Stimulated activated CD8-positive, alpha-beta memory T cell treated with anti-CD3 and anti-CD28 coated beads, Interleukin-4, amount 100 ng/mL, for 4 hours (primary cell): ENCODE data around the gene RHOH.

Source experiments
- DNase-seq, 2 donors: peaks; one replicate each; pipeline ENCODE4 v3.0.0-alpha.2; 2020; ENCODE audit warnings: low read depth in 2 of 2, low spot score in 1 of 2

The RHOH gene

DNA sequence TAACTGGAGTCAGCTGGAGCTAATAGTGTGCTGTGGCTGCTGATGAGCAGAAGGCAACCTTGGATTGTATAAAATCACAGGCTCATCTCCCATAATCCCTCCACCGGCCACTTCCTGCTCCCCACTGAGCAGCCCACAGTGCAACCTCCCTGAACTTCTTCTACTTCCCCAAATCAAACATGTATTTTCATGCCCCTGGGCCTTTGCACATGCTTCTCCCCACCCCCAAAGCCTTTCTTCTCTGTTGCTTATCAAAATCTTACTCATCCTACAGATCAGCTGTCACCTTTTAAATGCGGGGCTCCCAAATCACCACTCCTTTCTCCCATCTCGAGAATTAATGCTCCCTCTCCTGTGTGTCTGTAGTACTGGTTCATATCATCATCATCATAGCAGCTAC, 35.8 kb downstream of the RHOH start:
- no peak for DNase-seq

- DNase-seq, result no peak
Measured at GRCh38 chr4:40233227-40233626, 36.4 kb downstream of the RHOH start.

GRCh38 chr4:40234519-40235039, 37.7 kb downstream of the RHOH start:
- DNase-seq, result no peak

GRCh38 chr4:40238008-40238699, 41.3 kb downstream of the RHOH start:
- no peak for DNase-seq

- peak; percentile 52 to 67 for DNase-seq
Measured at GRCh38 chr4:40238700-40239548, 42.1 kb downstream of the RHOH start.

GRCh38 chr4:40240040-40240653, 43.3 kb downstream of the RHOH start:
- DNase-seq, result no peak

DNA sequence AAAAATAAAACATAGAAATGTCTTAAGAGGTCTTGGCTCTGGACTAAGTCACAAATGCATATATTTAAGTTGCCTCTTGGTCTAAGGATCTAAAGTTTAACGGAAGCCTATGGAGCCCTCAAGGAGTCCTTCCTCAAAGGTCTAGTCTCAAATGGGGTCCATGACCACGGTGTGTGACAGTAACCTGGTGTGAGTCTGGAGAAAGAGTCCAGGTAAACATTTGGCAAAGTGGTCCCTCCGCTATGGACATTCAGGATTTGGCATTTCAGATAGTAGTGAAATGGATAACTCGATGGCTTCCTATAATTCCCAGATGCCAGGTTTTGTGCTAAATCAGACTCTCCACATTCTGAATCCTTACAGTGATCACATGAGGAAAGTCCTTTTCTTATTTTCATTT, 44.2 kb downstream of the RHOH start:
- DNase-seq, result no peak

DNA sequence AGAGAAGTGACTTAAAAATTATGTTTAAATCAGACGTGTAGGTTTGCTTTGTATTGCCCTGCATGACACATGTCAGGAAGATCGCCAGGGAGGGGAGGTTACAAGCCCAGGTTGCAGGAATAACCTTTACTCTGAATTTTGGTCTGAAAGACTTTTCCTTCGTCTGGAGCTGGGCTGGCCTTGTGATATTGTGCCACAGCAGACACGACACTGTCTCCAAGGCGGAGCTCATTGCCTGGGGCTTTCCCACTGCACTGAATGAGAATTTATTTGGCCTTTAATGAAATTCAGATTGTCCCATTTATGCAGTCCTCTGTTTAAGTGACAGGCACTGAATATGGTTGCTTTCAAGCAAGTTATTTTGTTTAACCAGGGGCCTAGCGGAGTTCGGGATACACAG, 45.1 kb downstream of the RHOH start:
- no peak for DNase-seq

GRCh38 chr4:40243386-40243948, 46.6 kb downstream of the RHOH start:
- no peak for DNase-seq

- DNase-seq, result no peak
Measured at GRCh38 chr4:40244606-40245005, 47.8 kb downstream of the RHOH start.

GRCh38 chr4:40245550-40245949, 48.7 kb downstream of the RHOH start:
- DNase-seq, result no peak

GRCh38 chr4:40246011-40246900, 49.4 kb downstream of the RHOH start:
- no peak for DNase-seq

DNA sequence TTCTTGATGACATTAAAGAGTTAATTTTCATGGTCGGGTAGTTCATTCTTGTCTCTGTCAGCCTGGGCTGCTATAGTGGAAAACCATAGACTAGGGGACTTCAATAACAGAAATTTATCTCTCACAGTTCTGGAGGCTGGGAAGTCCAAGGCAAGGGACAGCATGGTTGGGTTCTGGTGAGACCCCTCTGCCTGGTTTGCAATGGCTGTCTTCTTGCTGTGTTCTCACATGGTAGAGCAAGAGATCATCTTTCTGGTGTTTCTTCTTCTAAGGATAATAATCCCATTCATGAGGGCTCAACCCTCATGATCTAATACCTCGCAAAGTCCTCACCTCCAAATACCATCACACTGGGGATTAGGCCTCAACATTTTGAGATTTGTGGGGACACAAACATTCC, 50.1 kb downstream of the RHOH start:
- no peak for DNase-seq

DNA sequence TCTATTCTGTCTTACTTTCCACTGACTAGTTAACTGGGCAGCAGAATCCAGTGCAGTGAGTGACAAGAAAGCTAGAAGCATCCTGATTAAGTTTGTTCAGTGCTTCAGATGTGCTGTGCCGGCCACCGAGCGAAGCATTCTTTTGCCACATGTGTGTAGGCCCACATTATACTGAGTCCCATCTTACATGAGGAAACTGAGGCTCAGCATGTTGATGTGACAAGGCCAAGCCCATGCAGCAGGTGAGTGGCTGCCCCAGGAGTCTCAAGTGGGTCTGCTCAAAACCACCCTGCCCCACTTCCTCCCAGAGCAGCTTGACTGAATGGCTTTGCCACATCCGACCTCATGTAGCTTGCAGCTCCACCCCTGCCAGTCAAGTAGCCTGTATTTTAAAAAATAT, 50.5 kb downstream of the RHOH start:
- DNase-seq, result no peak

DNA sequence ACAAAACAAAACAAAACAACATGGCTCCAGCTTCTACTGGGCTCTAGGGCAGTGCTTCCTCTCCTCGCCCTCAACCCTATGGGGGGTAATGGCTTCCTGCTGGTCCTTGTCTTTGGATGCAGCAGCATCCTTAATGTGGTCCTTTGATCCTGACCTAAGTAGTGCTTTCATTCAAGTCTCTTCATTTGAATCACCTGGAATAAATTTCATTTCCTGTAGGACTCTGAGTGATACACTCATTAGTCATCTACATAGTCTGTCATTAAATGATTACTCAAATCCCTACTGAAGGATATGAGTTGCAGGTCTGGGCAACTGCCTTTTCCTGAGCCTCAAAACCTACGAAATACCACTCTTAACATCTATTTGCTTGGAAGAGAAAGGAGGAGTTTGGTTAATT, 54.5 kb downstream of the RHOH start:
- DNase-seq, result no peak

GRCh38 chr4:40253906-40254305, 57.1 kb downstream of the RHOH start:
- DNase-seq, result no peak

DNA sequence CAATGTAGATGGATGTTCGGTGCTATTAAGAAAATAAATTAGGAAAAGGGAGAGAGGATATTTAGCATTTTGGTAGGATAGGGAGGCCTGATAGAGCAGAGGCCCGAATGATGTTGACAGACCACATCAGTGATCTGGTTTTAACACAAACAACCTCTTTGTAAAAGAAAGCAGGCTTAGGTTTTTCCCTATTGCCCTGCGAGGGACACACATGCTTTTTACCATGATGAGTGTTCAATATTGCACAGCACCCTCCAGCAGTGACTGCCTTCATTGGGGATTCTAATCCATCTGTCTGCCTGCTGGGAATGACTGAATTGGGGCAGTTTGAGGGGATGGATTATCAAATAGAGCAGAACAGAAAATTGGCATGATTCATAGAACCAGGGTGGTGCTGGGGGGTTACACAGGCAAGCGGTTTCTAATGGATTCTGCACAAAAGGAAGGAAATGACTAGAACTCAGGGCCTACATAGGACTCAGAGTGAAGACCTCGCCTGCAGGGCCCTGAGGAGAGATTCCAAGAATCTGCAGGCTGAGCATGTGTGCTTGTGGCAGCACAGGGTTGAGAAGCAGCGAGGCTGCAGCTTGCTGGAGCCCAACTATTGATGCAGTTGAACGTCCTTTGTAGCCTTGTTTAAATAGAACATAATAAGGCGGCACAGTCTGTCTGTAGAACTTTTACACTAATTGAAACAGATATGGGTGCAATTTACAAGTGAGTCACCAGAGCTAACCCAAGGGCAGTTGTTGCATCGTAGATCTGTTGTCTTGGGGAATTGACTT, 58.0 kb downstream of the RHOH start:
- DNase-seq, result no peak

GRCh38 chr4:40255393-40256281, 58.8 kb downstream of the RHOH start:
- DNase-seq, result no peak

- no peak for DNase-seq
Measured at GRCh38 chr4:40256329-40256728, 59.5 kb downstream of the RHOH start.
